Endodermal cell (in vitro differentiated cells): ENCODE measurements around the gene DOCK10. TPM values are rescaled to one million over a fixed set of nuclear protein-coding genes. Genes with fewer than 3 reads are reported as not detected.

Source experiments
- DNase-seq: peaks from one replicate; pipeline ENCODE4 v3.0.0-alpha.2; 2017
- H3K27ac ChIP-seq: 2 replicates; pipeline ENCODE4 v1.5.1; 2013; ENCODE audit warnings: mild to moderate bottlenecking, low read depth, low read length, moderate library complexity
- H3K27me3 ChIP-seq: 2 replicates; pipeline ENCODE4 v1.6.1; 2013; ENCODE audit warnings: mild to moderate bottlenecking, low read length, moderate library complexity; ENCODE audit not compliant: insufficient read depth, control insufficient read depth, poor library complexity, severe bottlenecking
- H3K36me3 ChIP-seq: 2 replicates; pipeline ENCODE4 v1.7.0; 2013; ENCODE audit warnings: mild to moderate bottlenecking, low read length, moderate library complexity; ENCODE audit not compliant: control insufficient read depth, insufficient read depth
- H3K4me1 ChIP-seq: one replicate; pipeline ENCODE4 v1.7.0; 2013; ENCODE audit warnings: low read length; ENCODE audit not compliant: control insufficient read depth, insufficient read depth
- H3K4me3 ChIP-seq: 2 replicates; pipeline ENCODE4 v1.5.1; 2013; ENCODE audit warnings: mild to moderate bottlenecking, low read length, moderate library complexity
- H3K9ac ChIP-seq: 2 replicates; pipeline ENCODE4 v1.6.1; 2013; ENCODE audit warnings: mild to moderate bottlenecking, low read length, moderate library complexity; ENCODE audit not compliant: poor library complexity, severe bottlenecking; ENCODE audit errors: extremely low read depth
- H3K9me3 ChIP-seq: 2 replicates; pipeline ENCODE4 v1.6.1; 2013; ENCODE audit warnings: mild to moderate bottlenecking, low read length, moderate library complexity; ENCODE audit not compliant: control insufficient read depth
- H3K27ac Mint-ChIP-seq: 2 replicates; pipeline ENCODE4 v1.8.0; 2020; ENCODE audit warnings: mixed read lengths
- H3K27me3 Mint-ChIP-seq: 2 replicates; pipeline ENCODE4 v1.8.0; 2021; ENCODE audit warnings: mild to moderate bottlenecking, mixed read lengths; ENCODE audit not compliant: insufficient read depth
- H3K36me3 Mint-ChIP-seq: 2 replicates; pipeline ENCODE4 v1.8.0; 2020; ENCODE audit warnings: low read depth, mixed read lengths
- H3K4me1 Mint-ChIP-seq: 2 replicates; pipeline ENCODE4 v1.8.0; 2020; ENCODE audit warnings: mixed read lengths
- H3K4me3 Mint-ChIP-seq: 2 replicates; pipeline ENCODE4 v1.8.0; 2020; ENCODE audit warnings: mild to moderate bottlenecking, moderate library complexity, mixed read lengths
- H3K9me3 Mint-ChIP-seq: 2 replicates; pipeline ENCODE4 v1.8.0; 2020; ENCODE audit warnings: mild to moderate bottlenecking, mixed read lengths
- CTCF ChIP-seq: fragments of 200-600 bp; sonication (generic); conservative IDR thresholded peaks from 2 replicates; pipeline ENCODE4 v1.5.0; 2021; ENCODE audit warnings: antibody characterized with exemption, mild to moderate bottlenecking
- WGBS, 2 experiments: methylation state at CpG; one replicate each; pipeline versions ENCODE4 v1.1.5 to v1.1.7; 2013; ENCODE audit warnings: missing lambda C conversion rate in 2 of 2, mixed read lengths in 1 of 2; ENCODE audit not compliant: insufficient coverage in 1 of 2, insufficient read length in 1 of 2; 5-methylcytosine and 5-hydroxymethylcytosine counted together
- total RNA-seq, 2 donors: library from RNA; stranded (reverse); fragmentation: NEBNext Ultra II Directional in 1 of 2; extraction: Animal tissue kit (Norgen Biotek cat#: 25700) in 1 of 2; gene quantifications; 2 replicates in 1 of 2; 3 replicates in 1 of 2; pipeline ENCODE4 v1.2.1, GENCODE V29; 2021

The DOCK10 gene
- total RNA-seq, 2 donors from 2014 or later: 0.44 to 1.4 TPM

- DNase-seq: no peak
- H3K36me3 ChIP-seq: no peaks in the 10 kb centered on the region
- no peak overlapping the region for H3K4me3 Mint-ChIP-seq
- H3K9me3 Mint-ChIP-seq: peaks cover 19% of the 10 kb centered on the region
- H3K9me3 ChIP-seq: peaks cover under 1% of the 10 kb centered on the region
- no peak overlapping the region for H3K27ac ChIP-seq
- H3K4me1 ChIP-seq: no peaks in the 10 kb centered on the region
- H3K27me3 Mint-ChIP-seq: no peaks in the 10 kb centered on the region
- peaks cover 2% of the 10 kb centered on the region for H3K36me3 Mint-ChIP-seq
- TF ChIP-seq CTCF: no peak
- no peak overlapping the region for H3K9ac ChIP-seq
- 100% methylated on average over 1 of the region's 2 CpGs; no CpG with 5 or more reads in 1 of the 2 experiments for WGBS, 2 experiments
- H3K4me1 Mint-ChIP-seq: no peaks in the 10 kb centered on the region
- H3K27me3 ChIP-seq: no peaks in the 10 kb centered on the region
- H3K27ac Mint-ChIP-seq: no peak overlapping the region
- no peak overlapping the region for H3K4me3 ChIP-seq
Observed at GRCh38 chr2:224764565-224765236, 277.6 kb downstream of the DOCK10 start.

- H3K4me1 Mint-ChIP-seq: no peaks in the 10 kb centered on the region
- DNase-seq: no peak
- H3K27me3 Mint-ChIP-seq: no peaks in the 10 kb centered on the region
- no peak overlapping the region for H3K27ac ChIP-seq
- no peaks in the 10 kb centered on the region for H3K4me1 ChIP-seq
- no peaks in the 10 kb centered on the region for H3K27me3 ChIP-seq
- peaks cover 23% of the 10 kb centered on the region for H3K9me3 ChIP-seq
- no peak overlapping the region for H3K27ac Mint-ChIP-seq
- peaks cover 58% of the 10 kb centered on the region for H3K9me3 Mint-ChIP-seq
- no peak for TF ChIP-seq CTCF
- no peak overlapping the region for H3K4me3 ChIP-seq
- WGBS, 2 experiments: 84 to 89% methylated on average over 3 of the region's 3 CpGs
- H3K9ac ChIP-seq: no peak overlapping the region
- peaks cover 2% of the 10 kb centered on the region for H3K36me3 Mint-ChIP-seq
- no peaks in the 10 kb centered on the region for H3K36me3 ChIP-seq
- H3K4me3 Mint-ChIP-seq: no peak overlapping the region
Observed at GRCh38 chr2:224757934-224758548, 284.2 kb downstream of the DOCK10 start.

GRCh38 chr2:224753743-224754540, 288.3 kb downstream of the DOCK10 start:
- Mint-ChIP-seq H3K4me1 (no peaks in the 10 kb centered on the region), H3K9me3 (peaks cover 40% of the 10 kb centered on the region), H3K27ac (no peak overlapping the region), H3K36me3 (no peaks in the 10 kb centered on the region), H3K4me3 (no peak overlapping the region), H3K27me3 (no peaks in the 10 kb centered on the region)
- no peak for DNase-seq
- Histone ChIP-seq H3K4me3 (no peak overlapping the region), H3K9ac (no peak overlapping the region), H3K27me3 (no peaks in the 10 kb centered on the region), H3K36me3 (no peaks in the 10 kb centered on the region), H3K27ac (no peak overlapping the region), H3K9me3 (peaks cover 14% of the 10 kb centered on the region), H3K4me1 (no peaks in the 10 kb centered on the region)
- WGBS, 2 experiments: 88% methylated on average over 1 of the region's 1 CpG; no CpG with 5 or more reads in 1 of the 2 experiments
- no peak for TF ChIP-seq CTCF
